Measurements from ENCODE around the gene TCF25.
A peak's percentile ranks its signal among the peaks of the same experiment; 100 is the strongest.

Gene TCF25

DNA sequence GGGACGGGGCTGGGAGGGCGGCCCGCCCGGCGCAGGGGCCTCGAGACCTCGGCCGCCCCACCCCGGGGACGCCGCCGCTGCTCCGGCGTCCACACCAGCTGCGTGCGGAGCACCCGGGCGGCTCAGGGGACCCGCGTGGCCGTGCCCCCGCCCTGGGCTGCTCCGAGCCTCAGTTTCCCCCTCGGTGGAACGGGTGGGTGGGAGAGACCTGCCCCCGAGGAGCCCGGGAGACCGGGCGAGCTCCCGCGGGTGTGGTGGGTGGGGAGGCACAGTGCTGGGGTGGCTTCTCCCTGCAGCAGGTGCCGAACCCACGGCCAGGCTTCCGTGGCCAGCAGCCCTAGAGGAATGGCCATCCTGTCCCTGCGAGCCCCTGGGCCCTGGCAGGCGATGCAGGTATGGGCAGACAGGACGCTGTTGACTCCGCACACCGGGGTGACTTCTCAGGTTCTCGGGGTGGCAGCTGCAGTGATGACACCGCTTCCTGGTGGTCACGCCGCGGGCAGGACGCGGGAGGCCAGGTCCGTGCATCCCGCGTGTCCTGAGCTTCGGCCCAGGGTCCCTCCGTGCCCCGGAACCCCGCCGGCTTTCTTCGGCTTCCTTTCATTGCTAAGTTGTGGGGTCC, 75.8 kb downstream of the TCF25 start:
- no peak for DNase-seq

DNA sequence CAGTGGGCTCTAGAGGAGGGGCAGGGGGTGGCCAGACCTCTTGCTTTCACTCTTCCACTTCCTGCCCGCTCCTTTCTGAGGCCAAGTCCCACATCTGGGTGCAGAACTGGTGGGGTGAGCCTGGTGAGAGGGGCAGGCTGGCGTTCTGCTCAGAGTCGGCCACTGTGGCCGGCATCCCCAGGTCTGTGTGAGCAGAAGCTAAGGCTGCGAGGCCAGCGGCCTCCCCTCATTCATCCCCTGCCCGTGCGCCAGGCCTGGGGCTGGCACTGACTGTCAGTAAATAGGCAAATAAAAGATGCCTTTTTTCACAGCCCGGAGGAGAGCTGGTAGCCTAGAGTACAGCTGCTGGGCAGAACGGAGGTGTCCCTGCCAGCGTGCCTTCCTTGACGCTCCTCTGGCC, 76.4 kb downstream of the TCF25 start:
- DNase-seq: no peak

DNA sequence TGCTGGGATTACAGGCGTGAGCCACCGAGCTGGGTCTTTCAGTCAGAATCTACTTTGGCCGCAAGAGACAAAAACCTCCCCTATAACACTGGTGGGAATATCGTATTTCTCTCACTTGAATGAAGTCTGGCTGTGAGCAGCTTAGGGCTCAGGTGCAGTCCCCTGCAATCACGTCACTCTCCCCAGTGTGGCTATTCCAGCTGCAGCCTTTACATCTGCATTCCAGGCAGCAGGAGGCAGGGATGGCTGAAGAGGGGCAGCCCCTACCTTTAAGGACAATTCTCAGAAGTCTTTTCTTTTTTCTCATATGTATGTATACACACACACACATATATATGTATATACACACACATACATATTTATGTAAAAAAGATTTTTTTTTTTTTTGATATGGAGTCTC, 78.1 kb downstream of the TCF25 start:
- no peak for DNase-seq

DNA sequence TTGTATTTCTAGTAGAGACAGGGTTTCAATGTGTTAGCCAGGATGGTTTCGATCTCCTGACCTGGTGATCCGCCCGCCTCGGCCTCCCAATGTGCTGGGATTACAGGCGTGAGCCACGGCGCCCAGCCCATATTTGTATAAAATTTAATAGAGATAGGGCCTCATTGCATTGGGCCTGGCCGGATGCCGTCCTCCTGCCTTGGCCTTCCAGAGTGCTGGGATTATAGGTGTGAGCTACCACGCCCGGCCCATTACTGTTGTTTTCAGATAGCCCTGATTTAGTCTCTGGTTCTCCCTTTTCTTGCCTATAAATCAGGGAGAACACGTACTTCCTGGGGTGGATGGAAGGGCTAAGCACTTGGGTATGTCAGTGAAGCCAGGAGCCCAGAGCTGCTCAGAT, 78.7 kb downstream of the TCF25 start:
- DNase-seq: no peak

DNA sequence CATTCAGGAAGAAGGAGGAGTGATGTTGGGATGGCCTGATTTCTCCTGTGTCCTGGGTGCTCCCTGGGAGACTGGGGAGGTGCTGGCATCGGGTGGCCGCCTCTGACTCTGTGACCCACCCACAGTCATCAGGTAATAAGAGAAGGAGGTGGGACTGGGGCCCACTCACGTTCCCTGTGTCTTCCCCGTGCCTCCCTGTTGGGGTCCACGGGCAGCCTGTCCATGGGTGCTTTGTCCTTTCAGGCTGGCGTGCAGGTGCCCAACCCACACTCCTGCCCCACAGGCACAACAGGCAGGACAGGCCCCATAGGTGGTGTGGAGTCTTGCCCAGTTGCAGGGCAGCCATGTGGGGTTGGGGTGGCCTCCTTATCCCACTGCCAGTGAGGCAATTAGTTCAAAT, 79.2 kb downstream of the TCF25 start:
- DNase-seq: no peak

DNA sequence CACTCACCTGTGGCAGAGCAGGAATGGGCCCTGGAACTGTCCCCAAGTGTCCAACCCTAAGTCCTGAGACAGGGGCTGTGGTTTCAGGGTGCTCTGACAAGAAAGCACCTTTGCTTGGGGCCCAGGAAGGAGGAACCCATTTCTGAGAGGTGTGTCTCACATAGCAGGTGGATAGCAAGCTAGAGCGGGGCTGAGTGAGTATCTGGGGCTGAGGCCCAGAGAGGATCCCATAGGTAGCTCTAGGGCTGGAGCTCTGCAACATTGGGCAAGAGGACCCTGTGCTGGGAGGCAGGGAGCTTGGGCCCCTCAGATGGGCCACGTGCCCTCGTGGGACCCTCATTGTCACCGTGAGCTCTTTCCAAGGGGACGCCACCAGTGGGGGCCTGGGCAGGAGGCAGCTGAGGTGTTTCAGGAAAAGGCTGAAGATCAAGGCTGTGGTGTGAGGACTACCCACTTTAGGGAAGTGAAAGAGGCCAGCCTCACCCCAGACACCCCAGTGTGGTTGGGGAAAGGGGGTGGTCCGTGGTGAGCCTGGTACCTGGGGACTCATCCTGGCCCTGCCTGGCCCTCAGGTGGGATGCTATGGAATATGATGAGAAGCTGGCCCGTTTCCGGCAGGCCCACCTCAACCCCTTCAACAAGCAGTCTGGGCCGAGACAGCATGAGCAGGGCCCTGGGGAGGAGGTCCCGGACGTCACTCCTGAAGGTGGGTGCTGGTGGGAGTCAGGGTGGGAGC, 80.4 kb downstream of the TCF25 start:
- DNase-seq: no peak

DNA sequence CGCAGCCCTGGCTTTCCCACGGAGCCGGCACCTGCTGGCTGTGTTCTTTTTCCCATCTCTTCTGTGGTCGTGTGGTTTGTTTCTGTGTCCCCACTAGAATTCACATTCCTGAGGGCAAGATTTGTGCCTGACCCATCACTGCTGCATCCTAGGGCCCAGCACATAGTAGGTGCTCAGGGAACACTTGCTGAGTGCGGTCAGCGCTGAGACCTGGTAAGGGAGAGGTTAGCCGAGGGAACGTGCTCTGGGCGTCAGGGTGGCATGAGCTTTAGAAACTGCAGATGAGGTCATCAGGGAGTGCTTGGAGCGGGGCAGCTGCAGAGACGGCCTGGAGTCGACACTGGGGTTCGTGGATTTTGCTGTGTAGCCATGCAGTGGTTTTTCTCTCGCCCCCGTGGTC, 81.1 kb downstream of the TCF25 start:
- DNase-seq: no peak

DNA sequence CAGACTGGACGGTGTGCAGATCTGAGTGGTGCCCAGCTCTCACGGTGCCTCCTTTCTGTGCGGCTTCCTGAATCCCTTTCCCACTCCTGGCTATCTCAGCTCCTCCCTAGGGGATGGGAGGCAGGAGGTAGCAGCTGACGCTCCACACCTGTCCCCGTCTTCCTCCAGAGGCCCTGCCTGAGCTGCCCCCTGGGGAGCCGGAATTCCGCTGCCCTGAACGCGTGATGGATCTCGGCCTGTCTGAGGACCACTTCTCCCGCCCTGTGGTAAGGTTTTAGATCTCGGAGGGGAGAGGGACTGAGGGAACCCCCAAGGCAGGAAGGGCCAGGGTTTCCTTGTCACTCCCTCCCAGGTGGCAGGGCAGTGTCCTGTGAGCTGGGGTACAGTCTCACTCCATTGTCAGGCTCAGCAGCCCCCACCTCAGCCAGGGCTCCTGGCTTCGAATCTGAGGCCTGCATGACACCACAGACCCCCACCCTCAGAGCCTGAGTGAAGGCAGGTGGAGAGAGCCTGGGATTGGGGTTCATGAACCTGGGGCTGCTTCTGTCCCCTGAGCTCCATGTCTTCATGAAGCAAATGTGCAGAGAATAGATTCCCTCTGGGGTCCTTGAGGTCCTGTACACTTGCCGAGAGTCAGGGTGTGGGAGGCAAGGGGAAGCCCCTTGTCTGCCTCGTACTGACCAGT, 81.8 kb downstream of the TCF25 start:
- DNase-seq: no peak

DNA sequence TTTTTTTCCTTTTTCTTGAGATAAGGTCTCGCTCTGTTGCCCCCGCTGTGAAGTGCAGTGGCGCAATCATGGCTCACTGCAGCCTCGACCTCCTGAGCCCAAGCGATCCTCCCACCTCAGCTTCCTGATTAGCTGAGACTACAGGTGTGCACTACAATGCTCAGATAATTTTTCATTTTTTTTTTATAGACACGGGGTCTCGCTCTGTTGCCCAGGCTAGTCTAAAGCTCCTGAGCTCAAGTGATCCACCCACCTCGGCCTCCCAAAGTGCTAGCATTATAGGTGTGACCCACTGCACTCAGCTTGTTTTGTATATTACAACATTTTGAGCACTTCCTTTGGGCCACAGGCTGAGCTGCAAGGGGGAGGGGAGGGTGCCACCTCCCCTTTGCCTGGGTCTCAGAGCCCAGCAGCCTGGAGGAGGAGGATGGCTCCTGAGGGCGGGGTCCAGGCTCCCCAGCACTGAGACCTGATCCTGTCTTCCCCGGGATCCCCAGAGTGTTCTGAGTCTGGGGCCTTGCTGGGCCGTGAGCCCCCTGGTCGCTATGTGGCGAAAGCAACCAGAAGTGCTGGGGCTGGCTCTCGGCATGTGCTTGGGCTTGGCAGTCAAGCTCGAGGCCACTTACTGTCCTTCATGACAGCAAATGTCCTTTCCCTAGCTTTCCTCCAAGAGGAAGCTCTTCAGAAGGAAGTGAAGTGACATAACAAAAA, 83.3 kb downstream of the TCF25 start:
- no peak for DNase-seq

DNA sequence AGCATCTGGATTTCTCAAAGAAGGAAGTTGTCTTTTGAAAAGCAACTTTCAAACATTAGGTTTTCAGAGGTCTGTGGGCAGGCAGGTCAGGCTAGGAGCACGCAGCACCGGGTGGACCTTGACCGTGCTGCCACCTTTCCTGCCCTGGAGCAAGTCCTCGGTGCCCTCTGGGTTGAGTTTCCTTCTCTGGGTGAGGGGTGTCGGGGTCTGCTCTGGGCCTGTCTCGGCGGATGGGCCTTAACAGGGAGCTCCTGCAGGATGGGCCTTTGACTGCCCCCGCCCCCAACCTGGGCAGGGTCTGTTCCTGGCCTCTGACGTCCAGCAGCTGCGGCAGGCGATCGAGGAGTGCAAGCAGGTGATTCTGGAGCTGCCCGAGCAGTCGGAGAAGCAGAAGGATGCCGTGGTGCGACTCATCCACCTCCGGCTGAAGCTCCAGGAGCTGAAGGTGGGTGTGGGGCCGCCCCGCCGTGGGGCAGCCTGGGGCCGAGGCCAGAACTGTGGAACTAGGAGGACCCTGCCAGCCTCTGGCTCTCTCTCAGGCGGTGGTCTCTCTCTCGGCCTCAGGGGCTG, 83.9 kb downstream of the TCF25 start:
- no peak for DNase-seq

DNA sequence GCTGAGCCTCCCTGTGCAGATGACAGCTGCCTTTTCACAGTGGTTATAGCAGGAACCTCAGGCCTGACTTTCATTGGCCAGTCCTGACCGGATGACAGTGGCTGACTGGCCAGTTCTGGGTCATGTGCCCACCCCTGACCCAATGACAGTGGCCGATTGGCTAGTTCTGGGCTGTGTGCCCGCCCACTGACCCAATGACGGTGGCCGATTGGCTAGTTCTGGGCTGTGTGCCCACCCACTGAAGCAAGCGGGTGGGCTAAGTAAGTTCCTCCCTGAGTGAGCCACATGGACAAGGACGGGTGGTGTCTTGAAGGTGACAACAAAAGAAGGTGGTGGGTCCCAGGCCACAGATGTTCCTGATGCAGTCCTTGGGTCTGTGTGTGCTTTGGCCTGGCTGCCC, 84.7 kb downstream of the TCF25 start:
- DNase-seq: peak; percentile 35

DNA sequence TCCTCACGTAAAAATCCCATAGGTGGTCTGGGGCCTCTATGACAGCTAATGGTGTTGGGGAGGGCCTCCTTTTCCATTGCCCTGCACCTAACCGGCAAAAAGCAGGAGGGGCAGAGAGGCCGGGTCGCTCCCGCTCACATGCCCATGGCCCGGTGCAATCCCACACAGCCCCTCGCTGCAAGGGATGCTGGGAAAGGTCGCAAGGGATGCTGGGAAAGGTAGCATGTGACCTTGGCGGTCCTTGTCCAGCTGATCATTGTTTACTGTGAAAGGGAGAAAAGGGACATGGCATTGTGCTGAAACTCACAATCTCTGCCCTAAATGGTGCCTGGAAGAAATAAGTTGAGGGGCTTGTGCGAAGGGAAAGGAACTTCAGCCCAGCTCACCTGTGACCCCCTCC, 85.2 kb downstream of the TCF25 start:
- no peak for DNase-seq

DNA sequence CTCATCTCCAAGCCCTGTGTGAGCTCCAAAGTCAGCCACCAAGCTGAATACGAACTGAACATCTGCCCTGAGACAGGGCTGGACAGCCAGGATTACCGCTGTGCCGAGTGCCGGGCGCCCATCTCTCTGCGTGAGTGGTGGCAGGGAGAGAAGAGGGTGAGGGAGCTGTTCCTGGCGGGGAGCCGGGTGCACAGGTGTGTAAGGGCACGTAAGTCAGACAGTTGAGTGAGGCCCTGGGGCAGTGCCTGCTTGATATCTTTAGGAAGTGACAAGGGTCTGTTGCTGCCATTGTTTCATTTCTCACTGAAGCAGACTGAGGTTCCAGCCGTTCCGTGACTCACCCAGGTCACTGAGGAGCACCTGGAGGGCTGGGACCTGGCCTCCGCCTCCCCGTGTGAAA, 87.6 kb downstream of the TCF25 start:
- no peak for DNase-seq

Measured in stimulated activated CD8-positive, alpha-beta memory T cell treated with anti-CD3 and anti-CD28 coated beads, Interleukin-4, amount 100 ng/mL, for 48 hours (primary cell).